ENCODE measurements around the gene CAPN5. TPM values are rescaled to one million over a fixed set of nuclear protein-coding genes. Genes with fewer than 3 reads are reported as not detected.

The CAPN5 gene
- polyA plus RNA-seq, 2 of the 4 experiments (the other 2 are of a cell fraction), result 9.4 to 12.9 TPM

DNA sequence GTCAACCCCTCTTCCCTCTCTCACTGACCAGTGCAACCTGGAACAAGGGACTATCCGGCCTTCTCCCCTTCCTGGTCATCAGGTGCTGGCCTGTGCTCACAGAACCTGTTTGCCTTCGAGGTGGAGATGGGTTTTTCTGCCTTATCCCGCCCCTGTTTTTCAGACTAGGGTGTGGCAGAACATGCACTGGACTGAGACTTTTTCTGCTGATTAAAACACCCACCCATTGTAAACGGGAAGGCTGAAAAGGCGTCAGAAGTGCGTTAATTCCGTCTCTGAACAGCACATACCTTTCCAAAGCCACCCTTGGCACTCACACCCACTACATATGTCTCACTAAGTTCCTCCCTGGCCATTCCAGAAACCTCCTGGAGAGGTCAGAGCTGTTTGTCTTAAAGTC is 36.9 kb upstream of the CAPN5 start:
- DNase-seq (ENCODE audit: low read depth in 1 of 2, low spot score in 1 of 2) (no peak), FAIRE-seq (no peak), ATAC-seq (peak; percentile 39 to 48; a peak in 4 of 6 replicates)
- Histone ChIP-seq H3K4me1 (peaks cover 22% of the 10 kb centered on the region), H3K4me3 (no peak overlapping the region), H3K27ac (no peak overlapping the region), H3K9me3 (no peaks in the 10 kb centered on the region), H3K4me2 (no peak overlapping the region)
- 71% methylated on average over 7 of the region's 7 CpGs for WGBS (ENCODE audit: missing lambda C conversion rate)
- TF ChIP-seq EHF (CRISPR knock-in tag; IDR thresholded peaks at IDR 0.05), result no peak
- TF ChIP-seq, protein P1, sequence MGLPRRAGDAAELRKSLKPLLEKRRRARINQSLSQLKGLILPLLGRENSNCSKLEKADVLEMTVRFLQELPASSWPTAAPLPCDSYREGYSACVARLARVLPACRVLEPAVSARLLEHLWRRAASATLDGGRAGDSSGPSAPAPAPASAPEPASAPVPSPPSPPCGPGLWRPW (IDR thresholded peaks at IDR 0.05), result no peak
- no peak for TF ChIP-seq TP53 (CRISPR knock-in tag; IDR thresholded peaks at IDR 0.05)
- TF ChIP-seq ZC3H11A (IDR thresholded peaks at IDR 0.05), result no peak
- no peak for TF ChIP-seq ZFP36 (IDR thresholded peaks at IDR 0.05; ENCODE audit: borderline replicate concordance, partially characterized antibody)
- TF ChIP-seq MAFK (IDR thresholded peaks at IDR 0.05; ENCODE audit: partially characterized antibody), result no peak
- TF ChIP-seq, protein P2, sequence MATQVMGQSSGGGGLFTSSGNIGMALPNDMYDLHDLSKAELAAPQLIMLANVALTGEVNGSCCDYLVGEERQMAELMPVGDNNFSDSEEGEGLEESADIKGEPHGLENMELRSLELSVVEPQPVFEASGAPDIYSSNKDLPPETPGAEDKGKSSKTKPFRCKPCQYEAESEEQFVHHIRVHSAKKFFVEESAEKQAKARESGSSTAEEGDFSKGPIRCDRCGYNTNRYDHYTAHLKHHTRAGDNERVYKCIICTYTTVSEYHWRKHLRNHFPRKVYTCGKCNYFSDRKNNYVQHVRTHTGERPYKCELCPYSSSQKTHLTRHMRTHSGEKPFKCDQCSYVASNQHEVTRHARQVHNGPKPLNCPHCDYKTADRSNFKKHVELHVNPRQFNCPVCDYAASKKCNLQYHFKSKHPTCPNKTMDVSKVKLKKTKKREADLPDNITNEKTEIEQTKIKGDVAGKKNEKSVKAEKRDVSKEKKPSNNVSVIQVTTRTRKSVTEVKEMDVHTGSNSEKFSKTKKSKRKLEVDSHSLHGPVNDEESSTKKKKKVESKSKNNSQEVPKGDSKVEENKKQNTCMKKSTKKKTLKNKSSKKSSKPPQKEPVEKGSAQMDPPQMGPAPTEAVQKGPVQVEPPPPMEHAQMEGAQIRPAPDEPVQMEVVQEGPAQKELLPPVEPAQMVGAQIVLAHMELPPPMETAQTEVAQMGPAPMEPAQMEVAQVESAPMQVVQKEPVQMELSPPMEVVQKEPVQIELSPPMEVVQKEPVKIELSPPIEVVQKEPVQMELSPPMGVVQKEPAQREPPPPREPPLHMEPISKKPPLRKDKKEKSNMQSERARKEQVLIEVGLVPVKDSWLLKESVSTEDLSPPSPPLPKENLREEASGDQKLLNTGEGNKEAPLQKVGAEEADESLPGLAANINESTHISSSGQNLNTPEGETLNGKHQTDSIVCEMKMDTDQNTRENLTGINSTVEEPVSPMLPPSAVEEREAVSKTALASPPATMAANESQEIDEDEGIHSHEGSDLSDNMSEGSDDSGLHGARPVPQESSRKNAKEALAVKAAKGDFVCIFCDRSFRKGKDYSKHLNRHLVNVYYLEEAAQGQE (IDR thresholded peaks at IDR 0.05), result no peak
- TF ChIP-seq CBX8 (IDR thresholded peaks at IDR 0.05), result no peak
- no peak for TF ChIP-seq NFE2L2 (conservative IDR thresholded peaks at IDR 0.05; ENCODE audit: low read length)
- ChIA-PET POLR2A (no interaction called here), CTCF (interaction anchor here (2.0 to 2.6 kb wide), 6 partner anchors 10 to 110 kb away, joined by 6 to 12 read pairs (median 8); no protein-coding TSS in a partner anchor)

DNA sequence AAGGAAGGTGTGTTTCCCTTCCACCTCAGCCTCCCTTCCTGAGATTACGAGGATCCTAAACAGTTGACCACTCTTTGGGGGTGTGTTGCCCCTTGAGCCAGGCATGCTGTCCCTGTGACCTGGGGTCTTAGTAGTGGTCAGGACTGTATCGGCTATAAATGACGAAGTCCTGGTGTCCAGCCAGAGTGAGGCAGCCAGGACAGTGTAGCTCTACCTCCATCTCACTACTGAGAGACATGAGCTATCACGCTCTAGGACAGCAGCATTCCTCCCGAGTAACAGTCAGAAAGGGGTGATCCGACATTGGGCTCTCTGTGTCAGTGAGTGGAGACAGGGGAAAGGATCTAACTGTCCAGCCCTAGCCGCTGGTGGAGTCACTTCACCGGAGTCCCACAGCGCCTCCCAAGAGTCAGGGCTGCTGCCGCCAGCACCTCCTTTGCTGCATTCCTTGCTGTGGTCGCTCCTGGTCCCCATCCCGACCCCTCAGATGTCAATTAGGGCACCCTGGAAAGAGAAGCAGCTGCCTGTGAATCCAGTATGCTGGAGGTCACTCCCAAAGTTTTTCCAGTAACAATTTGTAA is 35.8 kb upstream of the CAPN5 start:
- Histone ChIP-seq H3K27ac (no peak overlapping the region), H3K9me3 (no peaks in the 10 kb centered on the region), H3K4me3 (no peak overlapping the region), H3K4me2 (no peak overlapping the region), H3K4me1 (peaks cover 26% of the 10 kb centered on the region)
- ATAC-seq (peak; percentile 27 to 52; a peak in 3 of 6 replicates), FAIRE-seq (no peak), DNase-seq (ENCODE audit: low read depth in 1 of 2, low spot score in 1 of 2) (no peak)
- WGBS (ENCODE audit: missing lambda C conversion rate), result 85% methylated on average over 12 of the region's 12 CpGs
- ChIA-PET POLR2A (no interaction called here), CTCF (interaction anchor here (2.1 to 2.6 kb wide), 5 partner anchors 9 to 111 kb away, joined by 6 to 12 read pairs (median 8); no protein-coding TSS in a partner anchor)
- TF ChIP-seq FOSB (CRISPR knock-in tag; IDR thresholded peaks at IDR 0.05) (no peak), RCOR1 (IDR thresholded peaks at IDR 0.05; ENCODE audit: low read depth, low read length) (no peak), CHD2 (IDR thresholded peaks at IDR 0.05; ENCODE audit: low read length, partially characterized antibody) (no peak), MAFK (IDR thresholded peaks at IDR 0.05; ENCODE audit: partially characterized antibody) (no peak), TFCP2L1 (CRISPR knock-in tag; IDR thresholded peaks at IDR 0.05) (no peak), FOXS1 (CRISPR knock-in tag; IDR thresholded peaks at IDR 0.05) (no peak), JUNB (IDR thresholded peaks at IDR 0.05) (no peak), SMC3 (IDR thresholded peaks at IDR 0.05) (no peak), RNF2 (IDR thresholded peaks at IDR 0.05; ENCODE audit: borderline replicate concordance, low read depth) (no peak), ZNF302 (CRISPR knock-in tag; IDR thresholded peaks at IDR 0.05) (no peak), CBX2 (IDR thresholded peaks at IDR 0.05; ENCODE audit: borderline replicate concordance, low read depth) (no peak), MYC (IDR thresholded peaks at IDR 0.05; ENCODE audit: borderline replicate concordance, low read length) (no peak), ZSCAN20 (CRISPR knock-in tag; IDR thresholded peaks at IDR 0.05) (no peak), MAZ (IDR thresholded peaks at IDR 0.05; ENCODE audit: borderline replicate concordance, low read depth, low read length) (no peak), NR3C1 (IDR thresholded peaks at IDR 0.05) (no peak)
- TF ChIP-seq, protein P3, sequence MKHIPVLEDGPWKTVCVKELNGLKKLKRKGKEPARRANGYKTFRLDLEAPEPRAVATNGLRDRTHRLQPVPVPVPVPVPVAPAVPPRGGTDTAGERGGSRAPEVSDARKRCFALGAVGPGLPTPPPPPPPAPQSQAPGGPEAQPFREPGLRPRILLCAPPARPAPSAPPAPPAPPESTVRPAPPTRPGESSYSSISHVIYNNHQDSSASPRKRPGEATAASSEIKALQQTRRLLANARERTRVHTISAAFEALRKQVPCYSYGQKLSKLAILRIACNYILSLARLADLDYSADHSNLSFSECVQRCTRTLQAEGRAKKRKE (CRISPR knock-in tag; IDR thresholded peaks at IDR 0.05; ENCODE audit: low read depth), result no peak
